ENCODE data around the gene DUSP6.

DNA sequence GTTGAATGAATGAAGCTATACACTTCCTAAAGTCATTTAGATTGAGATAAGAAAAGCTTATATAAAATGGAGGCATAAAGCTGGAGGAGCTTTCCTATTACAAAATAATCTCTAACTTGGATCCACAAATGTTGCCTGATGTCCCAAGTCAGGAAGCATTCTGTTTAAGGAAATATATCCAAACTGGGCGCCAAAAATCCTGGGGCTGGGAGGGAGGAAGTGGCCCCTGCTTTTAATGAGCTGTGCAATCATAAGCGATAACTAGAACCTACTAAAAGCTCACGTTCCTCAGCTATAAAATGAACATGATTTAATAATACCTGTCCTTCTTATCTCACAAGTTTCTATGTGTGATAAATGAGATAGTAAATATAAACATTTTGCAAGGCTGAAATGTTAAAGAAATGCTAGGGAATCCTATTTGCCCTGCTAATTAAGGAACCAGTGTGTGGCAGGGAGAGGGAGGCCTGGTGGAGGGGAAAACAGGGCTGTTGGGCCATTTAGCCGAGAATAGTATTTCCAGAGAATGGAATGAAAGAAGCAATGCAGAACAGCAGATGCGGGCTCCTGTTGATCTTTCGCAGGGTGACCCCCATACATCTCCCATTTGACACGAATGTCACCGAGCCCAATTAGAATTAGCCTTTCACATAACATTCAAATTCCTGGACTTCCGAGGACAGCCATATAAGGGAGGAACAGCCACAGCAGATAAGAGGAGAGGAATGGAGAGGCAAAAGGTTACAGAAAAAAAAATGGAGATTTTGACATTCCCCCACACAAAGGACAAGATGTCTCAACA, 25.9 kb downstream of the DUSP6 start:
- TF ChIP-seq CTCF (IDR thresholded peaks at IDR 0.05) (no peak), POLR2AphosphoS5 (IDR thresholded peaks at IDR 0.05) (no peak)

All from transverse colon (tissue), 4 donors.